ENCODE results near the gene PRPF31. TPM values are rescaled to one million over a fixed set of nuclear protein-coding genes. Genes with fewer than 3 reads are reported as not detected.

PRPF31 gene
- total and polyA plus RNA-seq, 2 of the 13 experiments (the other 11 are each of a cell fraction or from before 2014, with no cell fraction given), result 23.8 to 63.8 TPM

GRCh38 chr19:54102421-54103169 lies 13.0 kb upstream of the PRPF31 start, which contains the start of gene NDUFA3 (continued):
- TF ChIP-seq, protein P1, sequence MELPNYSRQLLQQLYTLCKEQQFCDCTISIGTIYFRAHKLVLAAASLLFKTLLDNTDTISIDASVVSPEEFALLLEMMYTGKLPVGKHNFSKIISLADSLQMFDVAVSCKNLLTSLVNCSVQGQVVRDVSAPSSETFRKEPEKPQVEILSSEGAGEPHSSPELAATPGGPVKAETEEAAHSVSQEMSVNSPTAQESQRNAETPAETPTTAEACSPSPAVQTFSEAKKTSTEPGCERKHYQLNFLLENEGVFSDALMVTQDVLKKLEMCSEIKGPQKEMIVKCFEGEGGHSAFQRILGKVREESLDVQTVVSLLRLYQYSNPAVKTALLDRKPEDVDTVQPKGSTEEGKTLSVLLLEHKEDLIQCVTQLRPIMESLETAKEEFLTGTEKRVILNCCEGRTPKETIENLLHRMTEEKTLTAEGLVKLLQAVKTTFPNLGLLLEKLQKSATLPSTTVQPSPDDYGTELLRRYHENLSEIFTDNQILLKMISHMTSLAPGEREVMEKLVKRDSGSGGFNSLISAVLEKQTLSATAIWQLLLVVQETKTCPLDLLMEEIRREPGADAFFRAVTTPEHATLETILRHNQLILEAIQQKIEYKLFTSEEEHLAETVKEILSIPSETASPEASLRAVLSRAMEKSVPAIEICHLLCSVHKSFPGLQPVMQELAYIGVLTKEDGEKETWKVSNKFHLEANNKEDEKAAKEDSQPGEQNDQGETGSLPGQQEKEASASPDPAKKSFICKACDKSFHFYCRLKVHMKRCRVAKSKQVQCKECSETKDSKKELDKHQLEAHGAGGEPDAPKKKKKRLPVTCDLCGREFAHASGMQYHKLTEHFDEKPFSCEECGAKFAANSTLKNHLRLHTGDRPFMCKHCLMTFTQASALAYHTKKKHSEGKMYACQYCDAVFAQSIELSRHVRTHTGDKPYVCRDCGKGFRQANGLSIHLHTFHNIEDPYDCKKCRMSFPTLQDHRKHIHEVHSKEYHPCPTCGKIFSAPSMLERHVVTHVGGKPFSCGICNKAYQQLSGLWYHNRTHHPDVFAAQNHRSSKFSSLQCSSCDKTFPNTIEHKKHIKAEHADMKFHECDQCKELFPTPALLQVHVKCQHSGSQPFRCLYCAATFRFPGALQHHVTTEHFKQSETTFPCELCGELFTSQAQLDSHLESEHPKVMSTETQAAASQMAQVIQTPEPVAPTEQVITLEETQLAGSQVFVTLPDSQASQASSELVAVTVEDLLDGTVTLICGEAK (IDR thresholded peaks at IDR 0.05), result no peak; the same call in 1 of the 2 replicates
- TF ChIP-seq, protein P1 (CRISPR knock-in tag; IDR thresholded peaks at IDR 0.05), result peak; percentile 99
- TF ChIP-seq ESRRA (CRISPR knock-in tag; IDR thresholded peaks at IDR 0.05; ENCODE audit: low read depth) (peak; percentile 56; the same call in 1 of the 2 replicates), DNMT3B (CRISPR knock-in tag; conservative IDR thresholded peaks at IDR 0.05) (no peak), NRL (CRISPR knock-in tag; IDR thresholded peaks at IDR 0.05; ENCODE audit: borderline replicate concordance) (peak; percentile 63), ZNF501 (CRISPR knock-in tag; IDR thresholded peaks at IDR 0.05) (peak; percentile 87), POLR2G (IDR thresholded peaks at IDR 0.05; ENCODE audit: low read depth, low read length) (peak; percentile 86), BCL6 (CRISPR knock-in tag; IDR thresholded peaks at IDR 0.05) (peak; percentile 40), ZNF335 (CRISPR knock-in tag; IDR thresholded peaks at IDR 0.05) (peak; percentile 85; the same call in 1 of the 2 replicates), ZNF567 (CRISPR knock-in tag; IDR thresholded peaks at IDR 0.05; ENCODE audit: borderline replicate concordance) (peak; percentile 92; the same call in 1 of the 2 replicates), POGK (CRISPR knock-in tag; conservative IDR thresholded peaks at IDR 0.05) (peak; percentile 88), ZNF350 (CRISPR knock-in tag; IDR thresholded peaks at IDR 0.05; ENCODE audit: borderline replicate concordance, low read depth) (peak; percentile 87; the same call in 1 of the 2 replicates), GATAD1 (CRISPR knock-in tag; IDR thresholded peaks at IDR 0.05) (peak; percentile 97), ZNF768 (CRISPR knock-in tag; IDR thresholded peaks at IDR 0.05) (peak; percentile 52; the same call in 1 of the 2 replicates), SIN3B (IDR thresholded peaks at IDR 0.05; ENCODE audit: low read length) (peak; percentile 92), IRF2 (CRISPR knock-in tag; IDR thresholded peaks at IDR 0.05) (peak; percentile 99), NONO (IDR thresholded peaks at IDR 0.05) (no peak), NONO (CRISPR knock-in tag; conservative IDR thresholded peaks at IDR 0.05) (peak; percentile 85)
- TF ChIP-seq, protein P2, sequence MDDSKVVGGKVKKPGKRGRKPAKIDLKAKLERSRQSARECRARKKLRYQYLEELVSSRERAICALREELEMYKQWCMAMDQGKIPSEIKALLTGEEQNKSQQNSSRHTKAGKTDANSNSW (CRISPR knock-in tag; IDR thresholded peaks at IDR 0.05; ENCODE audit: borderline replicate concordance), result peak; percentile 64; the same call in 1 of the 2 replicates
